ENCODE results near the gene SAMM50.

SAMM50 gene

GRCh38 chr22:44031158-44031952, 76.1 kb downstream of the SAMM50 start:
- peak; percentile 19 to 34 (median 21) for DNase-seq

GRCh38 chr22:44032126-44032730, 77.0 kb downstream of the SAMM50 start:
- DNase-seq = no peak

- DNase-seq = no peak
Observed at GRCh38 chr22:44033287-44033686, 78.0 kb downstream of the SAMM50 start.

- no peak for DNase-seq
Observed at GRCh38 chr22:44033694-44034093, 78.5 kb downstream of the SAMM50 start.

DNA sequence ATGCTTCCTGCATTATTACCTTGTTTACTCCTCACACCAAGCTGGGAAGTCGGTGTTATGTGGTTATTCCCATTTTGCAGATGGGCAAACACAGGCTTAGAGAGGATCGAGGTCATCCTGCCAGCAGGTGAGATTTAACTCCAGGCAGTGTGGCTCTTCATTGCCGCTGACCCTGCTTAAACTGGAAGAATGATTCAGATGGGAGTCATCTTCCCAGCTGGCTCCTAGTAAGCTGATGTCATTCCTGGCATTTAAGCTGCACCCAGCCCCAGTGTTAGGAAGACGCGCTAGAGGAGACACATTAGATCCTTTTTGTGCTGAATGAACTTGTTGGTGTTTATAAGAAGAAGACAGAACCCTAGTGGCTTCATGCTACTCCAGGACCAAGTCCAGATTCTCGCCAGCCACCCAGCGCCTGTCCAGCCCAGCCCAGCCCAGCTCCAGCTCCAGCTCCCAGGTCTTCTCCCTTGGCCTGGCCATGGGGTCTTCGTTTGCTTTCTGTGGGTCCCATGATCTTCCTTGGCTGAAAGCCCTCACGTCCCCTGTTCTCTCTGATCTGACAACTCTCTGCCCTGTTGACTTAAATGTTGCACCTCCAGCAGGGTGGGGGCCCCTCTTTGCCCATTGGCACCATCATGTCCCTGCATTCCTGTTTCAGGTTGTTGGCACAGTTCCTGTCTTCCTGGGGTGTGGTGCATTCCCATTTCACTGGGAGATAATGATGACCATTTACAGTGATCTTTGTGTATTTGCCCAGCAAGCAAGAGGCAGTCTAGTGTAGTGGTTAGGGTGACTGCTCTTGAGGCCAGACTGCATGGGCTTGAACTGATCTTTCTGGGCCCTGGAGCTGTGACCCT, 82.5 kb downstream of the SAMM50 start:
- peak; percentile 73 to 80 (median 73) for DNase-seq

DNA sequence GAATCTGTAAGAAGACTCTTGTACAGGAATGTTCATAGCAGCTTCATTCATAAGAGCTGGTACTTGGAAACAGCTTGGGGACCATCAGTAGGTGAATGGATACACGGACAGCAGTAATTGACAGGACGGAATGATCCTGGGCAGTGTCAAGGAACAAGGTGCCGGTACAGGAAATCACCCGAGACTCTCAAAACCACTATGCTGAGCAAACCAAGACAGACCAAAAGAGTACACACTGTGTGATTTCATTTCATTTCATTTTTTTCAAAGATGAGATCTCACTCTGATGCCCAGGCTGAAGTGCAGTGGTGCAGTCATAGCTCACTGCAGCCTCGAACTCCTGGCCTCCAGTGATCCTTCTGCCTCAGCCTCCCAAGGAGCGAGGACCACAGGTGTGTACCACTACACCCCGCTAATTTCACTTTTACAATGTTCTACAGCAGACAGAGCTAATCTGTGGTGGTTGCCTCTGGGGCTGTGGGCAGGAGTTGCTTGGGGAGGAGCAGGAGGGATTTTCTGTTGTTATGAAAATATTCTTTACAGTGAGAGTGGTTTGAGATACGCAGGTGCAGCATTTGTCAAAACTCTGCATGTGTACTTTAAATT, 84.4 kb downstream of the SAMM50 start:
- no peak for DNase-seq

- no peak for DNase-seq
Observed at GRCh38 chr22:44042249-44043218, 87.3 kb downstream of the SAMM50 start.

DNA sequence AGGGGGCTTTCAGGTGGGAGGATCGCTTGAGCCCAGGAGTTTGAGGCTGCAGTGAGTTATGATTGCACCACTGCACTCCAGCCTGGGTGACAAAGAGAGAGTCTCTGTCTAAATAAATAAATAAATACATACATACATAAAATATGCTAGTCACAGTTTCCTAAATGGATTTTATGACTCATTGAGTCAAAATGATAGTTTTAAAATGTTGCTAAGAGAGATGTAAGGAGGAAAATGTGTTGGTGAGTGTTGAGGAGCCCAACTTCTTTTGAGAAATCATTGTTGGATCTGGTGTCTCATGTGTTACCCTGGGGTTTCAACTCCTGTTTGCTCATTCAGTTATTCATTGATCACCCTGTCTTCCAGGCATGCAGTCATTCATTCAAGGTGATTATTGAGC, 89.9 kb downstream of the SAMM50 start:
- peak in 2 of 3 donors; percentile 24 to 37 for DNase-seq
